ENCODE measurements around the gene NR2C2.

NR2C2 gene

GRCh38 chr3:15011174-15011573 is 63.8 kb downstream of the NR2C2 start:
- no peak for TF ChIP-seq CTCF (conservative IDR thresholded peaks at IDR 0.05; ENCODE audit: low read depth)
- CTCF ChIA-PET = no interaction called here
- POLR2A ChIA-PET (ENCODE audit: low non-redundant PET) = interaction anchor here (0.6 to 1.0 kb wide), 2 partner anchors 64 to 216 kb away, joined by 3 to 4 read pairs; partner anchors contain the start of gene NR2C2

GRCh38 chr3:15014606-15015328 is 67.4 kb downstream of the NR2C2 start:
- no peak overlapping the region for H3K27ac ChIP-seq
- ChIA-PET CTCF (no interaction called here), POLR2A (ENCODE audit: low non-redundant PET) (no interaction called here)
- DNase-seq (ENCODE audit: low spot score) = no peak
- no peak for TF ChIP-seq CTCF (conservative IDR thresholded peaks at IDR 0.05; ENCODE audit: low read depth)

More at GRCh38 chr3:15011174-15011573, 63.8 kb downstream of the NR2C2 start:
- peak overlapping the region; percentile 61 for H3K27ac ChIP-seq
- no peak for DNase-seq (ENCODE audit: low spot score)

DNA sequence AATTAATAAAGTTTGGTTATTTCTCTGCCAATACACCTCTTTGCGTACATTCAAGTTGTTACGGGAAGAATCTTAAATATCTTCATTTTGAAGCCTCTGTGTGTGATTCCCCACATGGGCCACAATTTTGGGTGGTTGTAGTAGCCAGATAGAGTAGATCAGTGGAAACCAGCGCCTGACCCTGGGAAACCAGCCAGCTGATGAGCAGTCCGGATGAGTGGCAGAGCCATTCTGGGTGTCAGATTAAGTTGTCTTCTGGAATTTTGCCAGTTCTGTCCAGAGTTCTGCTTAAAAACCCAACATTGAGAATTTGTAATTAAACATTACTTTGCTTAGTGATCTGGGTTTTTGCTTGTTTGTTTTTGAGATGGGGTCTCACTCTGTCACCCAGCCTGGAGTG is 68.1 kb downstream of the NR2C2 start:
- TF ChIP-seq CTCF (conservative IDR thresholded peaks at IDR 0.05; ENCODE audit: low read depth) = no peak
- POLR2A ChIA-PET (ENCODE audit: low non-redundant PET) = no interaction called here
- H3K27ac ChIP-seq = no peak overlapping the region
- DNase-seq (ENCODE audit: low spot score) = no peak
- CTCF ChIA-PET = no interaction called here

DNA sequence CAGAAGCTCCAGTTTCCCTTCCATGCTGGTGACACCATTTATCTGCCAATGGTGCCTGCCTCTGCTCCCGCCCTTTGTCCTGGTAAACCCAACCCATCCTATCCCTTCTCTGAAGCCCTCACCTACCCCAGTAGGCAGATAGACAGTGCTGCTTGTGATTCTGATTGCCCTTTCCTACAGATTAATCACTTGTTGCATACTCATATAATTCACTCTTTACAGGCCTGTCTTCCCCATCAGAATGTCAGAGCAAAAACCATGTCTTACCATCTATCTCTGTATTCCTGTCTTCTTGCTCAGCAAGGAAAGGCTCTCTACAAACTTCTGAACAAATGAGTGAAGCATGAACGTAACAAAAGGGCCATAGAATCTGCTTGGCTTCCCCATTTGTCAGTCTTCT is 69.8 kb downstream of the NR2C2 start:
- no peak overlapping the region for H3K27ac ChIP-seq
- DNase-seq (ENCODE audit: low spot score) = no peak
- POLR2A ChIA-PET (ENCODE audit: low non-redundant PET) = no interaction called here
- TF ChIP-seq CTCF (conservative IDR thresholded peaks at IDR 0.05; ENCODE audit: low read depth) = no peak
- CTCF ChIA-PET = interaction anchor here (0.6 kb wide), 2 partner anchors 11 to 71 kb away, joined by 3 to 5 read pairs; no protein-coding TSS in a partner anchor

DNA sequence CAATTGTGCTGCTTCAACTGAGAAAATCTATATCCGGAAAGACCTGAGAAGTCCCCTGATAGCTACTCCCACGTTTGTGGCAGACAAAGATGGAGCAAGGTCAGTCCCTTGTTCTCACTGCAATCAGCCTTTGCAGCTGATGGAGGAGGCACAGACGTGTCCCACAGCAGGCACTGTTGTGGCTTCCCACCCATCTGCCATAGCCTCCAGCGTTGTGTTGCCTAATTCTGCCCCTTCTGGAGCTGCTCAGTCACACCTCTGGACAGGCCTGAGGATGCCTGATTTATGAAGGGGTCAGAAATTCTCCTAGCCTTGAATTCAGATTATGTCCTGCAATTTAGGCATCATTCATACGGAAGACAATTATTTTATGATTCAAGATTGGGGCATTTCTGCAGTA is 75.9 kb downstream of the NR2C2 start:
- TF ChIP-seq CTCF (conservative IDR thresholded peaks at IDR 0.05; ENCODE audit: low read depth) = no peak
- CTCF ChIA-PET = no interaction called here

DNA sequence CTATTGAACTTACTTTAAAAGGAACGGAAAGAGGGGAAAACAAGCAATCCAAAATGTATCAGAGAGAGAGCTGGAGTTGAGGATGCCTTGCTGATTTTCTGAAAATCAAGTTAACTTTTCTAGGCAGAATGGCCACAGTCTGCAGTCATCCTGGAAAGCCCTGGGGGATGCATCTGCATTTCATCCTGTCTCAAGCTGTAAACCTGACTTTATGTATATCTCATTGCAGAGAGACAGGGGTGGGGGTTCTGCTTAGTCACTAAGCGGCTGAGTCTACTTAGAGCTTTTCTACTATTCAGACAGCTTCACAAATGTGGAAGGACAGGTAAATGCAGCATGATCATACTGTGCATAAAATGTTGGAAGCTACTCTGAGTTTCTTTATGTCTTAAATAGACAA is 76.3 kb downstream of the NR2C2 start:
- POLR2A ChIA-PET (ENCODE audit: low non-redundant PET) = no interaction called here
- DNase-seq (ENCODE audit: low spot score) = no peak
- CTCF ChIA-PET = interaction anchor here (0.6 kb wide), 1 partner anchor 15 kb away, joined by 3 read pairs; no protein-coding TSS in a partner anchor
- no peak overlapping the region for H3K27ac ChIP-seq
- no peak for TF ChIP-seq CTCF (conservative IDR thresholded peaks at IDR 0.05; ENCODE audit: low read depth)

More for the DNA sequence above, 75.9 kb downstream of the NR2C2 start:
- POLR2A ChIA-PET (ENCODE audit: low non-redundant PET) = no interaction called here
- H3K27ac ChIP-seq = no peak overlapping the region
- no peak for DNase-seq (ENCODE audit: low spot score)
